GM23338 (cell line): ENCODE measurements around the gene CCDC9B. TPM values are rescaled to one million over a fixed set of nuclear protein-coding genes. Genes with fewer than 3 reads are reported as not detected.

ENCODE experiments used
- ATAC-seq: fragments of 200-7000 bp; cut with Tn5 transposase; 3 replicates; pipeline ENCODE4 v1.9.1; 2020
- DNase-seq: peaks from one replicate; pipeline ENCODE4 v3.0.0-alpha.2; 2015; ENCODE audit warnings: low spot score
- H2AFZ ChIP-seq: fragments of 200-600 bp; sonication (generic); 2 replicates; pipeline ENCODE4 v1.8.0; 2016; ENCODE audit warnings: antibody characterized with exemption, mild to moderate bottlenecking, moderate library complexity
- H3F3A ChIP-seq: fragments of 200-600 bp; sonication (generic); replicated peaks from 2 replicates; pipeline ENCODE4 v1.8.0; 2017; ENCODE audit warnings: antibody characterized with exemption, mixed run types, low read depth
- H3K27ac ChIP-seq: fragments of 200-600 bp; sonication (generic); 2 replicates; pipeline ENCODE4 v1.6.1; 2016; ENCODE audit warnings: low read depth
- H3K27me3 ChIP-seq: fragments of 200-600 bp; sonication (generic); 2 replicates; pipeline ENCODE4 v1.8.0; 2016; ENCODE audit warnings: mild to moderate bottlenecking, mixed run types, moderate library complexity; ENCODE audit not compliant: insufficient read depth
- H3K36me3 ChIP-seq: fragments of 200-600 bp; sonication (generic); 2 replicates; pipeline ENCODE4 v1.8.0; 2016; ENCODE audit warnings: mild to moderate bottlenecking; ENCODE audit not compliant: insufficient read depth
- H3K4me1 ChIP-seq: fragments of 200-600 bp; sonication (generic); 2 replicates; pipeline ENCODE4 v1.8.0; 2016; ENCODE audit warnings: mild to moderate bottlenecking, moderate library complexity; ENCODE audit not compliant: insufficient read depth
- H3K4me2 ChIP-seq: fragments of 200-600 bp; sonication (generic); 2 replicates; pipeline ENCODE4 v1.7.1; 2017; ENCODE audit warnings: mixed run types
- H3K4me3 ChIP-seq: fragments of 200-600 bp; sonication (generic); 2 replicates; pipeline ENCODE4 v1.6.1; 2016; ENCODE audit warnings: mixed run types
- H3K79me2 ChIP-seq: fragments of 200-600 bp; sonication (generic); replicated peaks from 2 replicates; pipeline ENCODE4 v1.8.0; 2017; ENCODE audit warnings: mild to moderate bottlenecking; ENCODE audit not compliant: insufficient read depth
- H3K9me2 ChIP-seq: fragments of 200-600 bp; sonication (generic); 2 replicates; pipeline ENCODE4 v1.8.0; 2017; ENCODE audit not compliant: insufficient read depth
- H4K20me1 ChIP-seq: fragments of 200-600 bp; sonication (generic); replicated peaks from 2 replicates; pipeline ENCODE4 v1.8.0; 2017; ENCODE audit warnings: mild to moderate bottlenecking; ENCODE audit not compliant: insufficient read depth
- H3K27ac Mint-ChIP-seq: 2 replicates; pipeline ENCODE4 v1.8.0; 2020; ENCODE audit warnings: inconsistent platforms, mild to moderate bottlenecking, moderate library complexity, mixed read lengths
- H3K27me3 Mint-ChIP-seq: 3 replicates; pipeline ENCODE4 v1.8.0; 2022; ENCODE audit warnings: low read depth, mild to moderate bottlenecking, moderate library complexity, mixed read lengths, inconsistent platforms; ENCODE audit not compliant: insufficient read depth, poor library complexity
- H3K36me3 Mint-ChIP-seq: 3 replicates; pipeline ENCODE4 v1.8.0; 2021; ENCODE audit warnings: low read depth, mild to moderate bottlenecking, inconsistent platforms, moderate library complexity, mixed read lengths
- H3K4me1 Mint-ChIP-seq: 3 replicates; pipeline ENCODE4 v1.8.0; 2020; ENCODE audit warnings: mild to moderate bottlenecking, inconsistent platforms, mixed read lengths
- H3K4me3 Mint-ChIP-seq: 3 replicates; pipeline ENCODE4 v1.8.0; 2021; ENCODE audit warnings: moderate library complexity, mild to moderate bottlenecking, inconsistent platforms, mixed read lengths
- H3K9me3 Mint-ChIP-seq: 3 replicates; pipeline ENCODE4 v1.8.0; 2020; ENCODE audit warnings: moderate library complexity, mild to moderate bottlenecking, inconsistent platforms, mixed read lengths
- CREB1 ChIP-seq: fragments of 250-450 bp; sonication (Bioruptor Pico); IDR thresholded peaks from 2 replicates; pipeline ENCODE4 v1.5.0; 2020; ENCODE audit warnings: low read depth, mild to moderate bottlenecking, moderate library complexity
- EZH2 ChIP-seq: fragments of 200-600 bp; sonication (generic); IDR thresholded peaks from one replicate; pipeline ENCODE4 v1.8.0; 2017; ENCODE audit warnings: antibody characterized with exemption, mild to moderate bottlenecking, low read depth; ENCODE audit not compliant: unreplicated experiment
- JUNB ChIP-seq: IDR thresholded peaks from one replicate; pipeline ENCODE4 v1.6.1; 2016; ENCODE audit warnings: antibody characterized with exemption; ENCODE audit not compliant: unreplicated experiment
- REST ChIP-seq: IDR thresholded peaks from one replicate; pipeline ENCODE4 v1.6.1; 2018; ENCODE audit warnings: antibody characterized with exemption; ENCODE audit not compliant: unreplicated experiment
- ZNF114 ChIP-seq: fragments of 250-450 bp; sonication (Bioruptor Pico); IDR thresholded peaks from 2 replicates; pipeline ENCODE4 v1.5.0; 2020; ENCODE audit warnings: mild to moderate bottlenecking, moderate library complexity
- polyA plus RNA-seq: library from polyadenylated mRNA; unstranded; fragments of >200 nt; fragmentation: Nextera tagmentation; extraction: Ambion mirVana; gene quantifications from 2 replicates; pipeline ENCODE4 v1.2.1, GENCODE V29; 2016
- total RNA-seq: library from RNA; depleted of rRNA; stranded (reverse); fragments of >200 nt; shearing (Covaris generic); gene quantifications from 2 replicates; pipeline ENCODE4 v1.2.3, GENCODE V29; 2014
- TF ChIP-seq, protein P1 (sequence below), 2 experiments: fragments of 200-600 bp in 1 of 2; sonication (generic) in 1 of 2; conservative IDR thresholded peaks; 2 replicates each; pipeline versions ENCODE4 v1.5.1 to v1.6.1; 2016 to 2017; ENCODE audit warnings: antibody characterized with exemption in 2 of 2, low read depth in 2 of 2, mild to moderate bottlenecking in 2 of 2, moderate library complexity in 1 of 2

Gene CCDC9B
- total and polyA plus RNA-seq, 2 experiments from 2014 or later: 0.18 to 0.97 TPM

GRCh38 chr15:40338041-40338657, 2.6 kb downstream of the CCDC9B start:
- no peaks in the 10 kb centered on the region for H3K9me3 Mint-ChIP-seq
- H3K27ac Mint-ChIP-seq: no peak overlapping the region
- Histone ChIP-seq H3K4me1 (peaks cover 4% of the 10 kb centered on the region; the same call in 1 of the 2 replicates), H4K20me1 (no peaks in the 10 kb centered on the region), H3K9me2 (no peaks in the 10 kb centered on the region), H3K36me3 (no peaks in the 10 kb centered on the region), H3K27me3 (no peaks in the 10 kb centered on the region), H2AFZ (peak overlapping the region; percentile 89), H3K4me3 (peak overlapping the region; percentile 34; the same call in 1 of the 2 replicates), H3K27ac (no peak overlapping the region), H3K79me2 (no peaks in the 10 kb centered on the region), H3F3A (0 out of 2 replicates have a peak, but pooled peaks cover 4% of the 10 kb centered on the region), H3K4me2 (peak overlapping the region; percentile 63)
- H3K27me3 Mint-ChIP-seq: peaks cover 18% of the 10 kb centered on the region
- TF ChIP-seq, protein P1, sequence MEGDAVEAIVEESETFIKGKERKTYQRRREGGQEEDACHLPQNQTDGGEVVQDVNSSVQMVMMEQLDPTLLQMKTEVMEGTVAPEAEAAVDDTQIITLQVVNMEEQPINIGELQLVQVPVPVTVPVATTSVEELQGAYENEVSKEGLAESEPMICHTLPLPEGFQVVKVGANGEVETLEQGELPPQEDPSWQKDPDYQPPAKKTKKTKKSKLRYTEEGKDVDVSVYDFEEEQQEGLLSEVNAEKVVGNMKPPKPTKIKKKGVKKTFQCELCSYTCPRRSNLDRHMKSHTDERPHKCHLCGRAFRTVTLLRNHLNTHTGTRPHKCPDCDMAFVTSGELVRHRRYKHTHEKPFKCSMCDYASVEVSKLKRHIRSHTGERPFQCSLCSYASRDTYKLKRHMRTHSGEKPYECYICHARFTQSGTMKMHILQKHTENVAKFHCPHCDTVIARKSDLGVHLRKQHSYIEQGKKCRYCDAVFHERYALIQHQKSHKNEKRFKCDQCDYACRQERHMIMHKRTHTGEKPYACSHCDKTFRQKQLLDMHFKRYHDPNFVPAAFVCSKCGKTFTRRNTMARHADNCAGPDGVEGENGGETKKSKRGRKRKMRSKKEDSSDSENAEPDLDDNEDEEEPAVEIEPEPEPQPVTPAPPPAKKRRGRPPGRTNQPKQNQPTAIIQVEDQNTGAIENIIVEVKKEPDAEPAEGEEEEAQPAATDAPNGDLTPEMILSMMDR (conservative IDR thresholded peaks at IDR 0.05; ENCODE audit: low read depth in 2 of 2): peak; percentile 90 to 95
- no peak for TF ChIP-seq CREB1 (CRISPR knock-in tag)
- TF ChIP-seq ZNF114 (CRISPR knock-in tag): no peak
- DNase-seq: peak; percentile 92
- peak; percentile 68 for ATAC-seq
- H3K4me1 Mint-ChIP-seq: peaks cover 46% of the 10 kb centered on the region
- no peaks in the 10 kb centered on the region; the same call in 2 of the 3 replicates for H3K36me3 Mint-ChIP-seq
- H3K4me3 Mint-ChIP-seq: peak overlapping the region; percentile 30; the same call in 1 of the 3 replicates

GRCh38 chr15:40337597-40337996, 3.1 kb downstream of the CCDC9B start:
- Mint-ChIP-seq H3K9me3 (no peaks in the 10 kb centered on the region), H3K4me3 (no peak overlapping the region)
- no peak overlapping the region for H3K27ac ChIP-seq

More at GRCh38 chr15:40337597-40337996, 3.1 kb downstream of the CCDC9B start:
- Mint-ChIP-seq H3K36me3 (no peaks in the 10 kb centered on the region; the same call in 2 of the 3 replicates), H3K27ac (no peak overlapping the region), H3K4me1 (peaks cover 44% of the 10 kb centered on the region), H3K27me3 (peaks cover 20% of the 10 kb centered on the region)
- 0 out of 2 replicates have a peak, but pooled peaks cover 4% of the 10 kb centered on the region for H3F3A ChIP-seq
- H4K20me1 ChIP-seq: no peaks in the 10 kb centered on the region
- DNase-seq (no peak), ATAC-seq (peak; percentile 2)
- no peaks in the 10 kb centered on the region for H3K79me2 ChIP-seq
- H3K27me3 ChIP-seq: no peaks in the 10 kb centered on the region
- H3K36me3 ChIP-seq: no peaks in the 10 kb centered on the region
- peak overlapping the region; percentile 63 for H3K4me2 ChIP-seq
- peak overlapping the region; percentile 34; the same call in 1 of the 2 replicates for H3K4me3 ChIP-seq
- 0 out of 2 replicates have a peak, but pooled peaks cover 2% of the 10 kb centered on the region for H3K9me2 ChIP-seq
- TF ChIP-seq REST: no peak
- TF ChIP-seq JUNB: no peak
- TF ChIP-seq EZH2: no peak
- peaks cover 4% of the 10 kb centered on the region; the same call in 1 of the 2 replicates for H3K4me1 ChIP-seq
- peak overlapping the region; percentile 89 for H2AFZ ChIP-seq
